OCI-LY3 (cell line): ENCODE measurements around the gene ROR2.

ENCODE experiments used
- CTCF ChIP-seq: fragments of 200-600, 300-600 bp; sonication (generic); IDR thresholded peaks from 2 replicates; pipeline ENCODE4 v1.5.1; 2014; ENCODE audit warnings: antibody characterized with exemption, low read length, low read depth
- EZH2phosphoT487 ChIP-seq: fragments of 200-600 bp; shearing (Covaris generic); IDR thresholded peaks from 2 replicates; pipeline ENCODE4 v1.6.1; 2018; ENCODE audit warnings: antibody characterized with exemption, mixed run types, low read depth

- TF ChIP-seq CTCF = no peak
- TF ChIP-seq EZH2phosphoT487 = no peak
These were observed 427.5 kb downstream of the ROR2 start for GRCh38 chr9:91522481-91522880.
